DOHH2 (cell line): ENCODE results near the gene PER1.

Experiments used
- CTCF ChIP-seq: fragments of 200-600 bp; sonication (generic); IDR thresholded peaks from one replicate; pipeline ENCODE4 v1.5.1; 2014; ENCODE audit warnings: antibody characterized with exemption, mild to moderate bottlenecking, low read depth, low read length; ENCODE audit not compliant: poor library complexity, severe bottlenecking
- EZH2phosphoT487 ChIP-seq: fragments of 200-600 bp; sonication (generic); IDR thresholded peaks from 2 replicates; pipeline ENCODE4 v1.6.1; 2017; ENCODE audit warnings: borderline replicate concordance, mild to moderate bottlenecking, antibody characterized with exemption, low read length, moderate library complexity, mixed read lengths

GRCh38 chr17:8160741-8161221 lies 8.6 kb upstream of the PER1 start:
- no peak for TF ChIP-seq CTCF
- no peak for TF ChIP-seq EZH2phosphoT487
